Activated CD4-positive, CD25-positive, alpha-beta regulatory T cell treated with anti-CD3 and anti-CD28 coated beads, Interleukin-2, amount 50 U/mL, for 16 hours (primary cell): Measurements from ENCODE around the gene DUXA.
"Not testable (repeated sequence)": the region's sequence is repeated elsewhere in the genome, so short reads cannot be mapped to it uniquely, and the experiment has no call there.

ENCODE experiments used
- DNase-seq: peaks from one replicate; pipeline ENCODE4 v3.0.0-alpha.2; 2020; ENCODE audit warnings: low read depth, low spot score

DUXA gene

DNA sequence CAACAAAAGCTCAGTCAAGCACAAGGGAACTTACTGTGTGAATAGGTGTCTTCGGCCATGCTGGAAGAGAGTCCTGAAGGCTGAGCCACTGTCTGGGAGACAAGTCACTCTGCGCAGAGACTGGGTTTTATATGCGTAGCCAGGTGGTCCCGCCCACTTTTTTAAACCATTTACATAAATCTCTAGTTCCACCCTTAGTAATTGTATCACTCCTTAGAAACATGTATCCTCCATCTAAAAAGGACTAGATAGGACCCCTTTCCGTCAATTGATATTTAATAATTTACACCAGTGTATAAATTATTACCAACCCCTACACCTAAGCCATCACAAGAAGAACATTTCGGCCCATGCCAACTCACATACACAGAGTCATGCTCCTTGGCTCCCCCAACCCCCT, at the start of gene DUXA:
DUXA (minus strand) TSS at position 101 of the 400 bp plus-strand sequence; CDS start at position 59, 42 bp downstream.
- no peak for DNase-seq

- no peak for DNase-seq
Measured at GRCh38 chr19:57212109-57212508, 44.8 kb upstream of the DUXA start.

- no peak for DNase-seq
Measured at GRCh38 chr19:57210381-57210780, 43.1 kb upstream of the DUXA start.

- DNase-seq: no peak
Measured at GRCh38 chr19:57202160-57202559, 34.9 kb upstream of the DUXA start.

GRCh38 chr19:57197874-57198273, 30.6 kb upstream of the DUXA start:
- not testable (repeated sequence) for DNase-seq

DNA sequence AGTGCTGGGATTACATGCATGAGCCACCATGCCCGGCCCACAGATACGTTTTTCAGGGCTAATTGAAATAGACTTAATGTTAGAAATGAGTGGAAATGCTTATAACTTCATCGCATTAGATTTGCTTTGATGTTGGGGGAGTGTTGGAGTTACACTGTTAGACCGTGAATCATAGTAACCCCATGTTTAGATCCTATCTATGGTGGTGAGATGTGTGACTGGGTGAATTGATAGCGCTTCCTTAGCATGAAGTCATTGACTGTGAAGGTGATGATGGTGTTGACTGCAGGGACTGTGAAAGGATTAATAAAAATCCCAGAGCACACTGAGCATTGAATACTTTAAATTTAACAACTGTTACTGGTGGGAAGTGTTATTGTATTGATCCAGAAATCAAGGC, 25.7 kb upstream of the DUXA start:
- no peak for DNase-seq

GRCh38 chr19:57192077-57192420, 24.8 kb upstream of the DUXA start:
- no peak for DNase-seq

DNA sequence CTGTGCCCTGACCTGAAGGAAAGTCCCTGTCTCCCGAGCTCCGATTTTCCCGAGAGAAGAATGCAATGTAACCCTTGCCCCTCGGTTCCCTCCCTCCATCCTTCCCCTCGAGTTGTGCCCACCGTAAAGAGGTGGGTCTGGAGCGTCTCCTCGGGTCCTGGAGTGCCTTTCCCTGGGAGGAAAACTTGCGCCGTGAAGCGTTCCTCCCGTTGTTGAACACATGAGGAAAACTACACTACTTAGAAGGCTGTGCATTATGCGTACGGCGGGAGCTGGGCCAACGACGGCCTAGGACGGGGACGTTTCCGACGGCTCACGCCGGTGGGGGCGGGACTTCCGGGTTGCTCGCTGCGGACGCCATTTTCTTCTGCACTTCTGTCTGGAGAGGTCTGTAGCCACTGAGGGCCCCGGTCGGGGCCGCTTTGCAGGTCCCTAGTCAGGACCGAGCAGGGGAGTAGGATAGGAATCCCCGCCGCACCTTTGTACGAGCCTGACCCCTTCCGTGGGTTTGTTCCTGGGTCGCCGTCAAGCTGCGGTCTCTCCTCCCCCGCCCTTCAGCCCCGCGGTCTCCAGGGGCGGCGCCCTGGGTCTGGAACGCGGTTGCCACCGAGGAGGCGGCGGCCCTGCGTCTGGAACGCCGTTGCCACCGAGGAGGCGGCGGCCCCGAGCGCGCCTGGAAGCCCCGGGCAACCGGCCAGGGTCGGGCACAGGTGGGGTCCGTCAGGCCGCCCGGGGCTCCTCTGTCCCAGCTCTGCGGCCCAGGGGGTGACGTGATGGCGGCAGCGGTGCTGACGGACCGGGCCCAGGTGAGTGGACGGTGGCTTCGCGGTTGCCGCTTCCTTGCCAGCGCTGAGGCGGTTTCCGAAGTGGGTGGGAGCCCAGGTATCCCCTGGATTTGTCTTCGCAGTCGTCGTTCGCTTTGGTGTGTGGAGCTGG, 24.1 kb upstream of the DUXA start, which contains the start of gene ZNF264:
ZNF264 (plus strand) TSS at position 360 of the 936 bp plus-strand sequence; CDS start at position 774, 414 bp downstream.
- peak; percentile 75 for DNase-seq

DNA sequence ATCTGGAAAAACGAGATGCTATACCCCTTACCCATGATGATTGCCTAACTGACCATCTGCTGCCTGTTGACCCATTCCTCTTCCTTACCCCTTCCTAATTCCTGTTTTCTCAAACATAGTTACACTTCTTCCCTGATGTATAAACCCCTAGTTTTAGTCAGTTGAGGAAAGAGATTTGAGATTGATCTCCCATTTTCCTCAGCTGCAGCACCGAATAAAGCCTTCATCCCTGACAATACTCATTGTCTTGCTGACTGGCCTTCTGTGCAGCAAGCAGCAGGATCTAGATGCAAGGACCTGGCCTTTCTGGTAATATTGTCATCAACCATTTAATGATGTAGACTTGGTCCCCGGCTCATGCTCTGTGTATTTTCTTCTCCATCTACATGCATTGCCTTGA, 23.0 kb upstream of the DUXA start:
- no peak for DNase-seq

DNA sequence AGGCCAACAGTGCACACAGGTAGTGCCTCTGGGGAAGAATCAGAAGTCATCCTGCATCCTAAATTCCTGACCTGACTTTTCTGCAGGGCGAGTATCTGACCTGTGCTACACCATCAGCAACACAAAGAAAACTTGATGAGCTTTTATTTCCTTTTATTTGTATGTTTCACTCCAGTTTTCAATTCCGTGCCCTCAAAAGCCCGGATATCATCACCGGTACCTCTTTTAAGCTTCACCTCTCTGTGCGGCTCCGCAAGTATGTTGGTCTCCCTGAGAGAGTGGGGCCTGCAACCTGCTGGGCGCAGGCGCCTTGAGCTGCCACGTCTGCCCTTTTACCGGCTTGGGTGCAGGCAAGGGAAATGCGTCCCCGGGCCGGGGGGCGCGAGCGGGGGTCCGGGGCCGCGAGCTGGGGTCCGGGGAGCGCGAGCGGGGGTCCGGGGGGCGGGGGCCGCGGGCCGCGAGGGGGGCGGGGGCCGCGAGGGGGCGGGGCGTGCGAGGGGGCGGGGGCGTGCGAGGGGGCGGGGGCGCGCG, 4.3 kb upstream of the DUXA start:
- DNase-seq: no peak

DNA sequence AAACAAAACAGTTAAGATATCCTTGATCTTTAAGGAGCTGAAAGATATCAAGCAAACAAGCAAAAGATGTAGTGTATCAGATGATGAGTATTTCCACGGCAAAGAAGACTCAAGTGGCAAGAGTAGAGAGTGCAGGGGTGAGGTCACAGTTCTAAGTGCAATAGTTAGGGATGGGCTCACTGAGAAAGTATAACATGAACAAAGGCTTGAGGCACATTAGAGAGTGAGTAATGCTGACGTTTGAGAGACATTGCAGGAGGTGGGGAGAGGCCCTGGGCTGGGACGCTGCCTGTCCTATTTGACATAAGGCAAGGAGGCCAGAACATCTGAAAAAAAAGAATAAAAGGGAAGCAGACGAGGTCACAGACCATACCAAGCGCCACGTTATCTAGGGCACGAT, 1.4 kb downstream of the DUXA start:
- no peak for DNase-seq

DNA sequence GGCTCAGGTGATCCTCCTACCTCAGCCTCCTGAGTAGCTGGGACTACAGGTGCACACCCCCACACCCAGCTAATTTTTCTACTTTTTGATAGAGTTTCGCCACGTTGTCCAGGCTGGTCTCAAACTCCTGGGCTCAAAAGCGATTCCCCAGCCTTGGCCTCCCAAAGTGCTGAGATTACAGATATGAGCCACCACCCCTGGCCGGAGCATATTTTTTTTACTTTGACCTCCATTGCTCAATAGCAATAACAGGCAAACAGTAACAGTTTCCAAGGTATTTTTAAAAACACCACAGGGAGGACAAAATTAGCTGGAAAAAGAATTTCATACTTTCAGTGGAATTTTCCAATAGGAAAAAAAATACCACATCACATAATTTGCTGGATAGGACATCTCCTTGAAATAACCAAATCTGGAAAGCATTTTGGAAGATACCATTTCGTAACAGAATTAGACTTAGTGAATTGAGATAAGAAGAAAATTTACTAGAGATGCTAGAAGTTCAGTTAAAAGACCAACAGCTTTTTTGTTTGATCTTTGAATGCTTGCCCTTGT, 5.2 kb downstream of the DUXA start:
- no peak for DNase-seq

GRCh38 chr19:57152921-57153320, 14.4 kb downstream of the DUXA start:
- no peak for DNase-seq

- no peak for DNase-seq
Measured at GRCh38 chr19:57141699-57142098, 25.6 kb downstream of the DUXA start.

- no peak for DNase-seq
Measured at GRCh38 chr19:57135797-57136196, 31.5 kb downstream of the DUXA start.

DNA sequence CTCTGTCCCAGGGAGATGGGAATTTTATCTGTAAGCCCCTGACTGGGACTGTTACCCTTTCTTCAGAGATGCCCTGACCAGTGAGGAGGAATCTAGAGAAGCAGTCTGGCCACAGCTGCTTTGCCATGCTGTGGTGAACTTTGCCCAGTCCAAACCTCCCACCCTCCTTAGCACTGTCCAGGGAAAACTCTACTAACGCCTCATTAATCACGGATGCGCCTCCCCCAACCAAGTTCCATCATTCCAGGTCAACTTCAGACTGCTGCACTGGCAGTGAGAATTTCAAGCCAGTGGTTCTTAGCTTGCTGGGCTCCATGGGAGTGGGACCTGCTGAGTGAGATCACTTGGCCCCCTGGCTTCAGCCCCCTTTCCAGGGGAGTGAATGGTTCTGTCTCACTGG, 39.9 kb downstream of the DUXA start:
- DNase-seq: not testable (repeated sequence)

DNA sequence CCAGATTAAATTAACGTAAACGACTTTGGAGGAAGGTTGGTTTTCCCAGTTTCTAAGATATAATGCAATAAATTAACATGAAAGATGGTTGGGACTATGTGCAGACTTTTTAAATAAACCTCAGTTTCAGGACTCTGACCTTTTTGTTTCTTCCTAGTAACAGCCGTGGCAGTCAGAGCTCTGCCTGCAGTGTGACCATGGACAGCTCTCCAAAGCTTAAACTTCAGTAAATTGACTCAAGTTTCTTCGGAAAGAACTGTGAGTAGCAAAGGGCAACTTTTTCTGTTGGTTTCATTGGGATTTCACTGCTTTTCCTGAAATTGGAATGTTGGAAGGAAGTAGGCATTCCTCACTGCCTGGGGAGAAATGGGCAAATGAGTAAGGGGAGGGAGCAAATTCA, 43.4 kb downstream of the DUXA start:
- DNase-seq: no peak

GRCh38 chr19:57118848-57119247, 48.4 kb downstream of the DUXA start:
- no peak for DNase-seq

- DNase-seq: not testable (repeated sequence)
Measured at GRCh38 chr19:57113501-57113900, 53.8 kb downstream of the DUXA start.

- no peak for DNase-seq
Measured at GRCh38 chr19:57111329-57111644, 56.0 kb downstream of the DUXA start.

GRCh38 chr19:57110592-57111328, 56.5 kb downstream of the DUXA start:
- DNase-seq: no peak

GRCh38 chr19:57106722-57107235, 60.5 kb downstream of the DUXA start:
- no peak for DNase-seq
